HEK293 (cell line): ENCODE measurements around the gene WDR88.

ENCODE experiments used
- AEBP2 ChIP-seq: fragments of 450-650 bp; formaldehyde crosslinking; IDR thresholded peaks from 2 replicates; pipeline ENCODE4 v1.5.1; 2016; ENCODE audit warnings: missing biosample characterization, missing genetic modification characterization, borderline replicate concordance
- MYNN ChIP-seq: fragments of 450-650 bp; formaldehyde crosslinking; IDR thresholded peaks from 2 replicates; pipeline ENCODE4 v1.5.1; 2016; ENCODE audit warnings: missing biosample characterization, missing genetic modification characterization, borderline replicate concordance
- MZF1 ChIP-seq: fragments of 450-650 bp; formaldehyde crosslinking; IDR thresholded peaks from 2 replicates; pipeline ENCODE4 v1.5.1; 2017; ENCODE audit warnings: missing biosample characterization, missing genetic modification characterization, borderline replicate concordance
- OVOL3 ChIP-seq: fragments of 450-650 bp; formaldehyde crosslinking; IDR thresholded peaks from 2 replicates; pipeline ENCODE4 v1.5.1; 2016; ENCODE audit warnings: missing biosample characterization, missing genetic modification characterization
- SP3 ChIP-seq: fragments of 450-650 bp; formaldehyde crosslinking; IDR thresholded peaks from 2 replicates; pipeline ENCODE4 v1.5.1; 2016; ENCODE audit warnings: missing biosample characterization, missing genetic modification characterization
- WT1 ChIP-seq: fragments of 450-650 bp; formaldehyde crosslinking; IDR thresholded peaks from 2 replicates; pipeline ENCODE4 v1.5.1; 2016; ENCODE audit warnings: missing biosample characterization, missing genetic modification characterization
- ZFP3 ChIP-seq: fragments of 450-650 bp; formaldehyde crosslinking; IDR thresholded peaks from 2 replicates; pipeline ENCODE4 v1.5.1; 2016; ENCODE audit warnings: low read depth, missing biosample characterization, missing genetic modification characterization
- ZFP37 ChIP-seq: fragments of 450-650 bp; formaldehyde crosslinking; IDR thresholded peaks from 2 replicates; pipeline ENCODE4 v1.5.1; 2016; ENCODE audit warnings: missing biosample characterization, missing genetic modification characterization
- ZIC2 ChIP-seq: fragments of 450-650 bp; formaldehyde crosslinking; IDR thresholded peaks from 2 replicates; pipeline ENCODE4 v1.5.1; 2016; ENCODE audit warnings: missing biosample characterization, missing genetic modification characterization
- ZNF138 ChIP-seq: fragments of 450-650 bp; formaldehyde crosslinking; IDR thresholded peaks from 2 replicates; pipeline ENCODE4 v1.5.1; 2016; ENCODE audit warnings: missing biosample characterization, missing genetic modification characterization, borderline replicate concordance
- ZNF155 ChIP-seq: fragments of 450-650 bp; formaldehyde crosslinking; IDR thresholded peaks from 2 replicates; pipeline ENCODE4 v1.5.1; 2016; ENCODE audit warnings: missing biosample characterization, missing genetic modification characterization
- ZNF16 ChIP-seq: fragments of 450-650 bp; formaldehyde crosslinking; IDR thresholded peaks from 2 replicates; pipeline ENCODE4 v1.5.1; 2016; ENCODE audit warnings: low read depth, missing biosample characterization, missing genetic modification characterization
- ZNF18 ChIP-seq: fragments of 450-650 bp; formaldehyde crosslinking; IDR thresholded peaks from 2 replicates; pipeline ENCODE4 v1.5.1; 2016; ENCODE audit warnings: missing biosample characterization, missing genetic modification characterization
- ZNF23 ChIP-seq: fragments of 450-650 bp; formaldehyde crosslinking; IDR thresholded peaks from 2 replicates; pipeline ENCODE4 v1.5.1; 2016; ENCODE audit warnings: missing biosample characterization, missing genetic modification characterization, borderline replicate concordance
- ZNF24 ChIP-seq: fragments of 450-650 bp; formaldehyde crosslinking; IDR thresholded peaks from 2 replicates; pipeline ENCODE4 v1.5.1; 2016; ENCODE audit warnings: missing biosample characterization, missing genetic modification characterization
- ZNF266 ChIP-seq: fragments of 450-650 bp; formaldehyde crosslinking; IDR thresholded peaks from 2 replicates; pipeline ENCODE4 v1.5.1; 2016; ENCODE audit warnings: missing biosample characterization, missing genetic modification characterization, low read depth
- ZNF292 ChIP-seq: fragments of 450-650 bp; formaldehyde crosslinking; IDR thresholded peaks from 2 replicates; pipeline ENCODE4 v1.5.1; 2016; ENCODE audit warnings: low read depth, missing biosample characterization, missing genetic modification characterization, borderline replicate concordance
- ZNF302 ChIP-seq: fragments of 450-650 bp; formaldehyde crosslinking; IDR thresholded peaks from 2 replicates; pipeline ENCODE4 v1.5.1; 2016; ENCODE audit warnings: missing biosample characterization, missing genetic modification characterization, low read depth
- ZNF335 ChIP-seq: fragments of 450-650 bp; formaldehyde crosslinking; conservative IDR thresholded peaks from 2 replicates; pipeline ENCODE4 v1.5.1; 2016; ENCODE audit warnings: missing biosample characterization, missing genetic modification characterization
- ZNF341 ChIP-seq: fragments of 450-650 bp; formaldehyde crosslinking; IDR thresholded peaks from 2 replicates; pipeline ENCODE4; 2016; ENCODE audit warnings: low read depth, missing biosample characterization, missing genetic modification characterization
- ZNF354C ChIP-seq: fragments of 450-650 bp; formaldehyde crosslinking; IDR thresholded peaks from 2 replicates; pipeline ENCODE4 v1.5.1; 2016; ENCODE audit warnings: missing biosample characterization, missing genetic modification characterization, low read depth, borderline replicate concordance
- ZNF366 ChIP-seq: fragments of 450-650 bp; formaldehyde crosslinking; conservative IDR thresholded peaks from 2 replicates; pipeline ENCODE4 v1.5.1; 2016; ENCODE audit warnings: missing biosample characterization, missing genetic modification characterization
- ZNF404 ChIP-seq: fragments of 450-650 bp; formaldehyde crosslinking; IDR thresholded peaks from 2 replicates; pipeline ENCODE4 v1.5.1; 2017; ENCODE audit warnings: missing biosample characterization, missing genetic modification characterization
- ZNF426 ChIP-seq: fragments of 450-650 bp; formaldehyde crosslinking; IDR thresholded peaks from 2 replicates; pipeline ENCODE4 v1.5.1; 2017; ENCODE audit warnings: missing biosample characterization, missing genetic modification characterization, mild to moderate bottlenecking, inconsistent platforms, moderate library complexity
- ZNF433 ChIP-seq: fragments of 450-650 bp; formaldehyde crosslinking; IDR thresholded peaks from 2 replicates; pipeline ENCODE4 v1.5.1; 2016; ENCODE audit warnings: missing biosample characterization, missing genetic modification characterization, low read depth
- ZNF449 ChIP-seq: fragments of 450-650 bp; formaldehyde crosslinking; IDR thresholded peaks from 2 replicates; pipeline ENCODE4 v1.5.1; 2017; ENCODE audit warnings: missing biosample characterization, mild to moderate bottlenecking, missing genetic modification characterization, moderate library complexity
- ZNF510 ChIP-seq: fragments of 450-650 bp; formaldehyde crosslinking; IDR thresholded peaks from 2 replicates; pipeline ENCODE4 v1.5.1; 2018; ENCODE audit warnings: mild to moderate bottlenecking, missing genetic modification characterization, missing biosample characterization; ENCODE audit not compliant: insufficient replicate concordance
- ZNF555 ChIP-seq: fragments of 450-650 bp; formaldehyde crosslinking; conservative IDR thresholded peaks from 2 replicates; pipeline ENCODE4 v1.5.1; 2017; ENCODE audit warnings: missing biosample characterization, mild to moderate bottlenecking, missing genetic modification characterization, inconsistent platforms
- ZNF580 ChIP-seq: fragments of 450-650 bp; formaldehyde crosslinking; IDR thresholded peaks from 2 replicates; pipeline ENCODE4 v1.5.1; 2016; ENCODE audit warnings: missing biosample characterization, missing genetic modification characterization
- ZNF600 ChIP-seq: fragments of 450-650 bp; formaldehyde crosslinking; IDR thresholded peaks from 2 replicates; pipeline ENCODE4 v1.5.1; 2016; ENCODE audit warnings: missing biosample characterization, missing genetic modification characterization
- ZNF610 ChIP-seq: fragments of 450-650 bp; formaldehyde crosslinking; IDR thresholded peaks from 2 replicates; pipeline ENCODE4 v1.5.1; 2016; ENCODE audit warnings: missing biosample characterization, missing genetic modification characterization, borderline replicate concordance
- ZNF639 ChIP-seq: fragments of 450-650 bp; formaldehyde crosslinking; IDR thresholded peaks from 2 replicates; pipeline ENCODE4 v1.5.1; 2016; ENCODE audit warnings: missing biosample characterization, missing genetic modification characterization
- ZNF664 ChIP-seq: fragments of 450-650 bp; formaldehyde crosslinking; IDR thresholded peaks from 2 replicates; pipeline ENCODE4 v1.5.1; 2016; ENCODE audit warnings: missing biosample characterization, missing genetic modification characterization
- ZSCAN16 ChIP-seq: fragments of 450-650 bp; formaldehyde crosslinking; IDR thresholded peaks from 2 replicates; pipeline ENCODE4 v1.5.1; 2016; ENCODE audit warnings: missing biosample characterization, missing genetic modification characterization
- ZXDB ChIP-seq: fragments of 450-650 bp; formaldehyde crosslinking; IDR thresholded peaks from 2 replicates; pipeline ENCODE4 v1.5.1; 2016; ENCODE audit warnings: missing biosample characterization, missing genetic modification characterization

The WDR88 gene

GRCh38 chr19:33159149-33159548 is 27.2 kb downstream of the WDR88 start (continued):
- TF ChIP-seq ZNF639 (tag by site-specific recombination) = peak; percentile 89
- TF ChIP-seq ZNF18 (tag by site-specific recombination) = peak; percentile 84
- TF ChIP-seq ZNF138 (tag by site-specific recombination) = peak; percentile 98
- peak; percentile 95 for TF ChIP-seq ZNF510 (tag by site-specific recombination)
- TF ChIP-seq ZNF24 = peak; percentile 65; the same call in 1 of the 2 replicates
- TF ChIP-seq ZNF354C (tag by site-specific recombination) = peak; percentile 98; the same call in 1 of the 2 replicates
- peak; percentile 99 for TF ChIP-seq ZNF433 (tag by site-specific recombination)
- peak; percentile 75 for TF ChIP-seq ZNF341 (tag by site-specific recombination)
- peak; percentile 59; the same call in 1 of the 2 replicates for TF ChIP-seq ZNF23
- TF ChIP-seq ZFP37 = peak; percentile 94
- peak; percentile 100 for TF ChIP-seq ZNF426 (tag by site-specific recombination)
- TF ChIP-seq MYNN (tag by site-specific recombination) = peak; percentile 34; the same call in 1 of the 2 replicates
- peak; percentile 96 for TF ChIP-seq ZNF266 (tag by site-specific recombination)
- TF ChIP-seq SP3 (tag by site-specific recombination) = peak; percentile 55; the same call in 1 of the 2 replicates
- peak; percentile 87; the same call in 1 of the 2 replicates for TF ChIP-seq OVOL3 (tag by site-specific recombination)
- TF ChIP-seq ZIC2 = no peak
- peak; percentile 85 for TF ChIP-seq ZNF404
- no peak for TF ChIP-seq ZSCAN16 (tag by site-specific recombination)
- peak; percentile 96 for TF ChIP-seq ZNF580
- TF ChIP-seq ZNF555 = peak; percentile 100
- TF ChIP-seq ZNF335 (tag by site-specific recombination) = 0 out of 2 replicates have a peak, but pooled peaks have one; percentile 18
- 0 out of 2 replicates have a peak, but pooled peaks have one; percentile 15 for TF ChIP-seq ZNF16
- 0 out of 2 replicates have a peak, but pooled peaks have one; percentile 38 for TF ChIP-seq ZNF155 (tag by site-specific recombination)
- no peak for TF ChIP-seq ZNF600 (tag by site-specific recombination)
- TF ChIP-seq ZFP3 (tag by site-specific recombination) = peak; percentile 72
- peak; percentile 18; the same call in 1 of the 2 replicates for TF ChIP-seq ZNF449 (tag by site-specific recombination)
- peak; percentile 72; the same call in 1 of the 2 replicates for TF ChIP-seq ZNF610
- TF ChIP-seq ZNF366 (tag by site-specific recombination) = peak; percentile 62
- peak; percentile 94 for TF ChIP-seq ZXDB (tag by site-specific recombination)
- peak; percentile 85; the same call in 1 of the 2 replicates for TF ChIP-seq ZNF302 (tag by site-specific recombination)
- TF ChIP-seq AEBP2 (tag by site-specific recombination) = peak; percentile 99; the same call in 1 of the 2 replicates
- peak; percentile 97 for TF ChIP-seq ZNF664 (tag by site-specific recombination)
- TF ChIP-seq WT1 (tag by site-specific recombination) = peak; percentile 23; the same call in 1 of the 2 replicates
- peak; percentile 99 for TF ChIP-seq ZNF292 (tag by site-specific recombination)
- TF ChIP-seq MZF1 (tag by site-specific recombination) = peak; percentile 87; the same call in 1 of the 2 replicates
